GM12874 (cell line): Measurements from ENCODE around the gene EML1.

Experiments used
- TF ChIP-seq, protein P1 (sequence below): IDR thresholded peaks from 2 replicates; pipeline ENCODE4 v1.5.1; 2011; ENCODE audit warnings: low read depth, mild to moderate bottlenecking, control low read depth, low read length, moderate library complexity; ENCODE audit not compliant: insufficient read depth

Gene EML1

DNA sequence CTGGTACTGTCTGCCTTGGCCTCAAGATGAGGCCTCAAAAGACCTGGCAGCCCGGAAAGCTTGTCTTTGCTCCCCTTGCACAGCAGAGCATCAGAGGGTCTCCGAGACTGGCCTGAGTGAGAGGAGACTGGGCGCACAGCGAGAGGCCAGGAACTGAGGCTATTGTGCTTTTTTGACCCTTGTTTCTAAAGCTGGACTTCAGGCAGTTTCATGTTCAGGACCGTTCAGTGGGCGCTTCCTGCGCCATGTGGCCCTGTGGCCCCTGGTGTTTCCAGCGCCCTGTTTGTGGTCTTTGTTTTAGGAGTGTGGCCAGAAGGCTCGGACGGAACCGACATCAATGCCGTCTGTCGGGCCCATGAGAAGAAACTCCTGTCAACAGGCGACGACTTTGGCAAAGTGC is 145.7 kb downstream of the EML1 start:
- TF ChIP-seq, protein P1, sequence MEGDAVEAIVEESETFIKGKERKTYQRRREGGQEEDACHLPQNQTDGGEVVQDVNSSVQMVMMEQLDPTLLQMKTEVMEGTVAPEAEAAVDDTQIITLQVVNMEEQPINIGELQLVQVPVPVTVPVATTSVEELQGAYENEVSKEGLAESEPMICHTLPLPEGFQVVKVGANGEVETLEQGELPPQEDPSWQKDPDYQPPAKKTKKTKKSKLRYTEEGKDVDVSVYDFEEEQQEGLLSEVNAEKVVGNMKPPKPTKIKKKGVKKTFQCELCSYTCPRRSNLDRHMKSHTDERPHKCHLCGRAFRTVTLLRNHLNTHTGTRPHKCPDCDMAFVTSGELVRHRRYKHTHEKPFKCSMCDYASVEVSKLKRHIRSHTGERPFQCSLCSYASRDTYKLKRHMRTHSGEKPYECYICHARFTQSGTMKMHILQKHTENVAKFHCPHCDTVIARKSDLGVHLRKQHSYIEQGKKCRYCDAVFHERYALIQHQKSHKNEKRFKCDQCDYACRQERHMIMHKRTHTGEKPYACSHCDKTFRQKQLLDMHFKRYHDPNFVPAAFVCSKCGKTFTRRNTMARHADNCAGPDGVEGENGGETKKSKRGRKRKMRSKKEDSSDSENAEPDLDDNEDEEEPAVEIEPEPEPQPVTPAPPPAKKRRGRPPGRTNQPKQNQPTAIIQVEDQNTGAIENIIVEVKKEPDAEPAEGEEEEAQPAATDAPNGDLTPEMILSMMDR = no peak

DNA sequence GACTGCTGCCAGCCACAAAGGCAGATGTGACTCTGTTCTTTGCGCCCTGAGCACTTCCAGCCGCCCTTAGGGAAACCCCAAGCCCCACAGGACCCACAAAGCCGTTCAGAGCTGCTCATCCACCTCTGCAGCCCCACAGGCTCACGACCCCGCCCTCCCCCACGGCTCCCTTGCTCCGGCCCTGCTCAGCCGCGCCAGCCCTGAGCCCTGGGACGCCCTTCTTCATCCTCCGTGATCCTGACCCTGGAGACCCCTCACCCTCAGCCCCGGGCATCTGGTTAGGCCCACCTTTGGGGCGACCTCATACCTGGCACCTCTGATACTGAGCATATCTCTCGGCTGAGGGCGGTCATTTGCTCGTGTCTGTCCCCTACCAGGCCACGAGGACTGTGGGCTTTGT is 146.2 kb downstream of the EML1 start:
- TF ChIP-seq, protein P1 = no peak

DNA sequence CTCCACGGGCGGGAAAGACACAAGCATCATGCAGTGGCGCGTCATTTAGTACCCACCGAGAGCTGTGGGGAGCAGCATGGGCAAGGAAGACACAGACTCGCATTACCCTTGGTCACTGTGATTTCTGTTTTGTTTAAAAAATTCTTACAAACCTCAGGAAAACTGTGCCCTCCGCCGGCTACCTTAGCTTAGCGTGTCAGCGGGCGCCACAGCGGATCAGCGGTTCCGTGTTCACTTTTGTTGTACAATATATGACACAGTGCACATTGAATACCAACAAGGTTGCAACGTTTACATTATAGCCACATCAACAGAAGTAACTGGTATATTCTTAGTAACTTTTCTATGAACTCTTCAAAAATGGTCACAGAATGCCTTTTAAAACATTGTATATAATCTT is 146.9 kb downstream of the EML1 start:
- TF ChIP-seq, protein P1 = no peak

DNA sequence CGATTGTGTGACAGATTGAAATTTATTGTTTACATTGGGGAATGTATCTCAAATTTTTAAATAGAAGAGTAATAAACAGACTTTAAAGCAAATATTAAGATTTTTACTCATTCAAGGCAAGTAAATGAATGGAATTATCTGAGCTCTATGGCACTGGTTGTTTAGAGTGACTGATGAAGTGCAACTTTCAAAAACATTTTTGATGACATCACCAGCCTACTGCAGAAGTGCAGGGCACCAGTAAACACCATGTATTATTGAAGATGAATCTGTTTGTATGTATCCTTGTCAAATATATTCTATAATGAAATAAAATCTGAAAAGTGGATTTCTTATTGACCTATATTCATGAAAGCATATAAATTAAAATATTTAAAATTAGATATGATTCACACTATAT is 148.0 kb downstream of the EML1 start:
- TF ChIP-seq, protein P1 = no peak

DNA sequence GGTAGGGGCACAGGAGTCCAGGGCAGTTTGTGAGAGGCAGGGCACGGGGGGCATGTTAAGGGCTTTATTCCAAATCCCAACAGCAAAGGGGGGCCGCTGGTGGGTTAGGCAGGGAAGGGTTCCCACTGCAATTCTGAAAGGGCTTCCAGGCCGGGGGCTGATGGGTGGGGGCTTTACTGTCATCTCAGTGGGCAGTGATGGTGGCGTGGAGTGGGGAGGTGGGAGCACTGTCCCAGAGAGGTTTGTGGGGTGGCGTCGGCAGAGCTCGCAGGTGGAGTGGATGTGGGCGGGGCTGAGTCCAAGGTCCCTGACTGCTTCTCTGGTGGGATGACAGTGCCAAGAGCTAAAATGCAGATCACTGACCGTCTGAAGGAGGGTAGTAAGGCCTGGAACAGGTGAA is 150.4 kb downstream of the EML1 start:
- TF ChIP-seq, protein P1 = no peak

DNA sequence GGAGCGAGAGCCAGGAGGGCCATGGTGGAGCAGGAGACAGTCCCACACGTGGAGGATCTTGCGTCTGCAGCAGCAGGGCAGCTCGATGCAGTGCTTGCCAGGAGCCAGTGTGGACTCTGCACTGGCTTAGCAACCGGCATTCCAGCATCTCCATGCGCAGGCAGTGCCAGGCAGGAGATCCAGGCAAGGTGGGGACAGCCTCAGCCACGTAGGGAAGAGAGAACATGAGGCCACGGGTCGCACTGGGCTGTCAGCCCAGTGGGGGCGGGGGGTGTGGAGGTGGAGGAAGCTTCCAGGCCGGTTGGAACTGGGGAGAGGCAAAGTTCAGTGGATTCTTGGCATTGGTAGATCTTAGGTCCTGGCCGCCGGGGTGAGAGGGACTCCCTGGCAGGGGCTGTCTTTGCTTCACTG is 151.0 kb downstream of the EML1 start:
- TF ChIP-seq, protein P1 = no peak

DNA sequence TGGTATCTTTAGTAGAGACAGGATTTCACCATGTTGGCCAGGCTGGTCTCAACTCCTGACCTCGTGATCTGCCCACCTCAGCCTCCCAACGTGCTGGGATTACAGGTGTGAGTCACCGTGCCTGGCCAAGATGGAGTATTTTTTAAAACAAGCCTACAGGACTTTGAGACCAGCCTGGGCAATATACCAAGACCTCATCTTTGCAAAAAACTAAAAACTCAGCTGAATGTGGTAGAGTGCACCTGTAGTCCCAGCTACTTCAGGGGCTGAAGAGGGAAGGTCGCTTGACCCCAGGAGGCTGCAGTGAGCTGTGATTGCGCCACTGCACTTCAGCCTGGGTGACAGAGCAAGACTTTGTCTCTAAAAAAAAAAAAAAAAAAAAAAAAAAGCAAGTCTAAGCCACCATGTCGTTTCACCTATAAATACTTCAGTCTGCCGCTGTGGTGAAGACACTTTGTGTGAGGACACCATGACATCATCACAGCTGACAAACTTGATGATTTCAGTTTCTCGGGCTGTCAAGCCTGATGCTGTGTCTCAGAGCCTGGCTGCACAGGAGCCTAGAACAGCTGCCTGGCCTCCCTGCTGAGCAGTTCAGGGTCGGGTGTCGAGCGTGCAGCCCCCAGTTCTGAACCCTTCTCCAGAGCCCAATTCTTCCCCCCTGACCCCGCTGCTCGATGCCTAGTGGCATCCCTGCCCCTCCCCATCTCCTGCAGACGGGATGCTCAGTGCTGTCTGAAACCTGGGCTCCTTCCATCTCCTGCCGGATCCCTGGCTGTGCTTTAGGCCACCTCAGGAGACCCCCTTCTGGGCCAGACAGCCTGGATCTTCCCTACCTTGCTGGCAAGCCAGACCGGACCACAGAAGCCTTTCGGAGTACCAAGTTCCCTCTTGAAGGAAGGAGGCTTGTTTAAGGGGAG is 152.8 kb downstream of the EML1 start:
- TF ChIP-seq, protein P1 = no peak
